Measurements from ENCODE around the gene NTRK1. TPM values are rescaled to one million over a fixed set of nuclear protein-coding genes. Genes with fewer than 3 reads are reported as not detected.

The NTRK1 gene
- total and polyA plus RNA-seq, 2 donors (not counting 1 experiment from before 2014, with no cell fraction given) = not detected

GRCh38 chr1:156874572-156875340, 14.1 kb downstream of the NTRK1 start:
- Histone ChIP-seq H3K9me3 (ENCODE audit: control insufficient read depth, insufficient read depth, low read depth, low read length) (no peaks in the 10 kb centered on the region), H2AFZ (ENCODE audit: low read length) (no peak overlapping the region), H4K20me1 (ENCODE audit: control insufficient read depth, extremely low read depth, insufficient read depth, low read length) (no peaks in the 10 kb centered on the region), H3K27ac (ENCODE audit: insufficient read depth, low read length) (no peak overlapping the region), H3K4me1 (ENCODE audit: control insufficient read depth, extremely low read depth, insufficient read depth, low read length) (peaks cover 4% of the 10 kb centered on the region), H3K36me3 (ENCODE audit: control insufficient read depth, insufficient read depth, low read length) (no peaks in the 10 kb centered on the region), H3K4me2 (ENCODE audit: extremely low read depth, insufficient read depth, low read length) (no peak overlapping the region), H3K27me3 (ENCODE audit: control insufficient read depth, insufficient read depth, low read length) (peaks cover 25% of the 10 kb centered on the region), H3K79me2 (ENCODE audit: control insufficient read depth, insufficient read depth, low read length) (no peaks in the 10 kb centered on the region), H3K9ac (ENCODE audit: insufficient read depth, low read length) (no peak overlapping the region), H3K4me3 (replicated peaks in 1 of 4; ENCODE audit: control extremely low read depth in 1 of 4, insufficient read depth in 1 of 4, low read depth in 3 of 4, low read length in 4 of 4) (no peak overlapping the region)
- no peak for DNase-seq (ENCODE audit: low read depth in 2 of 2)
- TF ChIP-seq, protein P1, sequence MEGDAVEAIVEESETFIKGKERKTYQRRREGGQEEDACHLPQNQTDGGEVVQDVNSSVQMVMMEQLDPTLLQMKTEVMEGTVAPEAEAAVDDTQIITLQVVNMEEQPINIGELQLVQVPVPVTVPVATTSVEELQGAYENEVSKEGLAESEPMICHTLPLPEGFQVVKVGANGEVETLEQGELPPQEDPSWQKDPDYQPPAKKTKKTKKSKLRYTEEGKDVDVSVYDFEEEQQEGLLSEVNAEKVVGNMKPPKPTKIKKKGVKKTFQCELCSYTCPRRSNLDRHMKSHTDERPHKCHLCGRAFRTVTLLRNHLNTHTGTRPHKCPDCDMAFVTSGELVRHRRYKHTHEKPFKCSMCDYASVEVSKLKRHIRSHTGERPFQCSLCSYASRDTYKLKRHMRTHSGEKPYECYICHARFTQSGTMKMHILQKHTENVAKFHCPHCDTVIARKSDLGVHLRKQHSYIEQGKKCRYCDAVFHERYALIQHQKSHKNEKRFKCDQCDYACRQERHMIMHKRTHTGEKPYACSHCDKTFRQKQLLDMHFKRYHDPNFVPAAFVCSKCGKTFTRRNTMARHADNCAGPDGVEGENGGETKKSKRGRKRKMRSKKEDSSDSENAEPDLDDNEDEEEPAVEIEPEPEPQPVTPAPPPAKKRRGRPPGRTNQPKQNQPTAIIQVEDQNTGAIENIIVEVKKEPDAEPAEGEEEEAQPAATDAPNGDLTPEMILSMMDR (conservative IDR thresholded peaks at IDR 0.05 in 1 of 2, IDR thresholded peaks at IDR 0.05 in 1 of 2; ENCODE audit: low read depth in 1 of 2, low read length in 2 of 2) = no peak
- no peak for TF ChIP-seq EZH2 (IDR thresholded peaks at IDR 0.05; ENCODE audit: low read length, missing control alignments)

DNA sequence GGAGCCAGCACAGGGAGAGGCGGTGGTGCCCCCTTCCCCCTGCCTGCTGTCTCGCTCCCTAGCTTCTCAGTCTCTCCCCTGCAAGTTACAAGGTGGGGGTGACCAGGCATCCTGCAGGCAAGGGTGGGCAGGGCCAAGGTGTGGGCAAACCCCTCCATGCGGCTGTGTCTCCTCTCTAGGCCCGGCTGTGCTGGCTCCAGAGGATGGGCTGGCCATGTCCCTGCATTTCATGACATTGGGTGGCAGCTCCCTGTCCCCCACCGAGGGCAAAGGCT, 14.6 kb downstream of the NTRK1 start:
- DNase-seq (ENCODE audit: low read depth in 2 of 2) = no peak
- H3K79me2 ChIP-seq (ENCODE audit: control insufficient read depth, insufficient read depth, low read length) = no peaks in the 10 kb centered on the region
- H3K9me3 ChIP-seq (ENCODE audit: control insufficient read depth, insufficient read depth, low read depth, low read length) = no peaks in the 10 kb centered on the region
- peaks cover 29% of the 10 kb centered on the region for H3K27me3 ChIP-seq (ENCODE audit: control insufficient read depth, insufficient read depth, low read length)
- TF ChIP-seq EZH2 (IDR thresholded peaks at IDR 0.05; ENCODE audit: low read length, missing control alignments) = no peak
- TF ChIP-seq, protein P1 (conservative IDR thresholded peaks at IDR 0.05 in 1 of 2, IDR thresholded peaks at IDR 0.05 in 1 of 2; ENCODE audit: low read depth in 1 of 2, low read length in 2 of 2) = no peak
- no peak overlapping the region for H2AFZ ChIP-seq (ENCODE audit: low read length)
- H3K4me3 ChIP-seq (replicated peaks in 1 of 4; ENCODE audit: control extremely low read depth in 1 of 4, insufficient read depth in 1 of 4, low read depth in 3 of 4, low read length in 4 of 4) = no peak overlapping the region
- no peak overlapping the region for H3K4me2 ChIP-seq (ENCODE audit: extremely low read depth, insufficient read depth, low read length)
- no peak overlapping the region for H3K9ac ChIP-seq (ENCODE audit: insufficient read depth, low read length)
- H3K36me3 ChIP-seq (ENCODE audit: control insufficient read depth, insufficient read depth, low read length) = no peaks in the 10 kb centered on the region
- no peaks in the 10 kb centered on the region for H4K20me1 ChIP-seq (ENCODE audit: control insufficient read depth, extremely low read depth, insufficient read depth, low read length)
- peaks cover 2% of the 10 kb centered on the region for H3K4me1 ChIP-seq (ENCODE audit: control insufficient read depth, extremely low read depth, insufficient read depth, low read length)
- H3K27ac ChIP-seq (ENCODE audit: insufficient read depth, low read length) = no peak overlapping the region

DNA sequence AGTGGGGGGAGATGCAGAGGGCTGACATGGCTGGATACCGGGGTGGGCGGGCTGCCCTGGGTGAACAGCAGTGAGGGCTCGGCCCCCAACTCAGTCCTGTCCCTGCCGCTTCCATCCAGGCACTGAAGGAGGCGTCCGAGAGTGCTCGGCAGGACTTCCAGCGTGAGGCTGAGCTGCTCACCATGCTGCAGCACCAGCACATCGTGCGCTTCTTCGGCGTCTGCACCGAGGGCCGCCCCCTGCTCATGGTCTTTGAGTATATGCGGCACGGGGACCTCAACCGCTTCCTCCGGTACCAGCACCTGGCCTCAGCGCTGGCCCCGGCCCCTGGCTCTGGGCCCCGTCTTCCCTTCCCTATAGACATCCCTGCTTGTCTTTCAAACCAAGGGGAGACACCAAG, 15.6 kb downstream of the NTRK1 start:
- peaks cover 38% of the 10 kb centered on the region for H3K27me3 ChIP-seq (ENCODE audit: control insufficient read depth, insufficient read depth, low read length)
- H2AFZ ChIP-seq (ENCODE audit: low read length) = no peak overlapping the region

More for the DNA sequence above, 15.6 kb downstream of the NTRK1 start:
- Histone ChIP-seq H3K36me3 (ENCODE audit: control insufficient read depth, insufficient read depth, low read length) (no peaks in the 10 kb centered on the region), H3K27ac (ENCODE audit: insufficient read depth, low read length) (no peak overlapping the region), H3K4me1 (ENCODE audit: control insufficient read depth, extremely low read depth, insufficient read depth, low read length) (no peaks in the 10 kb centered on the region), H3K79me2 (ENCODE audit: control insufficient read depth, insufficient read depth, low read length) (no peaks in the 10 kb centered on the region), H3K4me2 (ENCODE audit: extremely low read depth, insufficient read depth, low read length) (no peak overlapping the region), H3K4me3 (replicated peaks in 1 of 4; ENCODE audit: control extremely low read depth in 1 of 4, insufficient read depth in 1 of 4, low read depth in 3 of 4, low read length in 4 of 4) (no peak overlapping the region), H4K20me1 (ENCODE audit: control insufficient read depth, extremely low read depth, insufficient read depth, low read length) (no peaks in the 10 kb centered on the region), H3K9me3 (ENCODE audit: control insufficient read depth, insufficient read depth, low read depth, low read length) (no peaks in the 10 kb centered on the region), H3K9ac (ENCODE audit: insufficient read depth, low read length) (no peak overlapping the region)
- DNase-seq (ENCODE audit: low read depth in 2 of 2) = no peak
- TF ChIP-seq, protein P1 (conservative IDR thresholded peaks at IDR 0.05 in 1 of 2, IDR thresholded peaks at IDR 0.05 in 1 of 2; ENCODE audit: low read depth in 1 of 2, low read length in 2 of 2) = peak in 1 of 2 donors; percentile 31
- TF ChIP-seq EZH2 (IDR thresholded peaks at IDR 0.05; ENCODE audit: low read length, missing control alignments) = no peak
